ENCODE results near the gene PRKCE. TPM values are rescaled to one million over a fixed set of nuclear protein-coding genes. Genes with fewer than 3 reads are reported as not detected.

Gene PRKCE
- total RNA-seq, 2 donors from 2014 or later: 5.8 to 18.1 TPM

GRCh38 chr2:46196871-46197462 is 545.5 kb downstream of the PRKCE start:
- Histone ChIP-seq H3K27me3 (replicated peaks; ENCODE audit: insufficient read depth) (no peaks in the 10 kb centered on the region), H3K27ac (no peak overlapping the region), H3K36me3 (no peaks in the 10 kb centered on the region), H3K9me3 (no peaks in the 10 kb centered on the region), H3K4me1 (ENCODE audit: control insufficient read depth in 1 of 2, low read depth in 2 of 2) (peaks cover 7 to 15% of the 10 kb centered on the region in 2 donors), H3K4me3 (no peak overlapping the region)
- no peak for TF ChIP-seq CTCF (IDR thresholded peaks at IDR 0.05)
- no peak for ATAC-seq (ENCODE audit: insufficient number of reproducible peaks, low FRiP score, low read depth)
- DNase-seq (ENCODE audit: low spot score): no peak

- Histone ChIP-seq H3K27me3 (replicated peaks; ENCODE audit: insufficient read depth) (no peaks in the 10 kb centered on the region), H3K4me1 (ENCODE audit: control insufficient read depth in 1 of 2, low read depth in 2 of 2) (peaks cover 7 to 15% of the 10 kb centered on the region in 2 donors), H3K27ac (no peak overlapping the region), H3K4me3 (no peak overlapping the region), H3K36me3 (no peaks in the 10 kb centered on the region), H3K9me3 (no peaks in the 10 kb centered on the region)
- no peak for DNase-seq (ENCODE audit: low spot score)
- ATAC-seq (ENCODE audit: insufficient number of reproducible peaks, low FRiP score, low read depth): no peak
- no peak for TF ChIP-seq CTCF (IDR thresholded peaks at IDR 0.05)
Measured at GRCh38 chr2:46197672-46198071, 546.2 kb downstream of the PRKCE start.

GRCh38 chr2:46198164-46198883 is 546.8 kb downstream of the PRKCE start:
- Histone ChIP-seq H3K27me3 (replicated peaks; ENCODE audit: insufficient read depth) (no peaks in the 10 kb centered on the region), H3K9me3 (no peaks in the 10 kb centered on the region), H3K36me3 (no peaks in the 10 kb centered on the region), H3K4me3 (no peak overlapping the region), H3K27ac (no peak overlapping the region), H3K4me1 (ENCODE audit: control insufficient read depth in 1 of 2, low read depth in 2 of 2) (peaks cover 7 to 15% of the 10 kb centered on the region in 2 donors)
- DNase-seq (ENCODE audit: low spot score): no peak
- no peak for ATAC-seq (ENCODE audit: insufficient number of reproducible peaks, low FRiP score, low read depth)
- no peak for TF ChIP-seq CTCF (IDR thresholded peaks at IDR 0.05)

- Histone ChIP-seq H3K36me3 (no peaks in the 10 kb centered on the region), H3K27ac (no peak overlapping the region), H3K9me3 (no peaks in the 10 kb centered on the region), H3K27me3 (replicated peaks; ENCODE audit: insufficient read depth) (no peaks in the 10 kb centered on the region), H3K4me1 (ENCODE audit: control insufficient read depth in 1 of 2, low read depth in 2 of 2) (peaks cover 7 to 15% of the 10 kb centered on the region in 2 donors), H3K4me3 (no peak overlapping the region)
- ATAC-seq (ENCODE audit: insufficient number of reproducible peaks, low FRiP score, low read depth): no peak
- no peak for DNase-seq (ENCODE audit: low spot score)
- no peak for TF ChIP-seq CTCF (IDR thresholded peaks at IDR 0.05)
Measured at GRCh38 chr2:46198966-46199365, 547.5 kb downstream of the PRKCE start.

- DNase-seq (ENCODE audit: low spot score) (no peak), ATAC-seq (ENCODE audit: insufficient number of reproducible peaks, low FRiP score, low read depth) (no peak)
- Histone ChIP-seq H3K36me3 (no peaks in the 10 kb centered on the region), H3K4me1 (ENCODE audit: control insufficient read depth in 1 of 2, low read depth in 2 of 2) (peaks cover 7 to 15% of the 10 kb centered on the region in 2 donors), H3K4me3 (no peak overlapping the region), H3K9me3 (no peaks in the 10 kb centered on the region), H3K27me3 (replicated peaks; ENCODE audit: insufficient read depth) (no peaks in the 10 kb centered on the region), H3K27ac (peak overlapping the region in 1 of 2 donors; percentile 56)
- TF ChIP-seq CTCF (IDR thresholded peaks at IDR 0.05): no peak
Measured at GRCh38 chr2:46200100-46200690, 548.7 kb downstream of the PRKCE start.
